Measurements from ENCODE around the gene SPINT4.
"Not testable (repeated sequence)": the region's sequence is repeated elsewhere in the genome, so short reads cannot be mapped to it uniquely, and the experiment has no call there.

SPINT4 gene

GRCh38 chr20:45722047-45722446, at the start of gene SPINT4:
TSS of gene SPINT4 (plus strand) at chr20:45722347. CDS start at chr20:45722368, 21 bp downstream.
- DNase-seq (ENCODE audit: low spot score), result no peak

- DNase-seq (ENCODE audit: low spot score), result no peak
Observed at GRCh38 chr20:45672765-45673164, 49.4 kb upstream of the SPINT4 start.

- DNase-seq (ENCODE audit: low spot score), result no peak
Observed at GRCh38 chr20:45679650-45680049, 42.5 kb upstream of the SPINT4 start.

- DNase-seq (ENCODE audit: low spot score), result no peak
Observed at GRCh38 chr20:45685896-45686295, 36.3 kb upstream of the SPINT4 start.

GRCh38 chr20:45693346-45693745, 28.8 kb upstream of the SPINT4 start:
- not testable (repeated sequence) for DNase-seq (ENCODE audit: low spot score)

- no peak for DNase-seq (ENCODE audit: low spot score)
Observed at GRCh38 chr20:45695496-45695895, 26.7 kb upstream of the SPINT4 start.

GRCh38 chr20:45701104-45701503, 21.0 kb upstream of the SPINT4 start:
- DNase-seq (ENCODE audit: low spot score), result no peak

- DNase-seq (ENCODE audit: low spot score), result no peak
Observed at GRCh38 chr20:45701873-45702272, 20.3 kb upstream of the SPINT4 start, which contains the start of gene WFDC13. TSS of gene WFDC13 (plus strand) at chr20:45702038. CDS start at chr20:45702124, 86 bp downstream.

GRCh38 chr20:45704969-45705637, 17.0 kb upstream of the SPINT4 start, which contains the start of gene WFDC10B:
TSS of gene WFDC10B (minus strand) at chr20:45705019. CDS start at chr20:45685992, 19,027 bp downstream.
- no peak for DNase-seq (ENCODE audit: low spot score)

- DNase-seq (ENCODE audit: low spot score), result not testable (repeated sequence)
Observed at GRCh38 chr20:45716141-45716688, 5.9 kb upstream of the SPINT4 start.

GRCh38 chr20:45725134-45725533, 3.0 kb downstream of the SPINT4 start:
- DNase-seq (ENCODE audit: low spot score), result no peak

GRCh38 chr20:45727044-45727443, 4.9 kb downstream of the SPINT4 start:
- DNase-seq (ENCODE audit: low spot score), result no peak

- no peak for DNase-seq (ENCODE audit: low spot score)
Observed at GRCh38 chr20:45732199-45732598, 10.1 kb downstream of the SPINT4 start.

- DNase-seq (ENCODE audit: low spot score), result no peak
Observed at GRCh38 chr20:45735552-45735951, 13.4 kb downstream of the SPINT4 start.

- no peak for DNase-seq (ENCODE audit: low spot score)
Observed at GRCh38 chr20:45735988-45736387, 13.8 kb downstream of the SPINT4 start.

GRCh38 chr20:45742596-45742995, 20.4 kb downstream of the SPINT4 start:
- DNase-seq (ENCODE audit: low spot score), result no peak

- DNase-seq (ENCODE audit: low spot score), result no peak
Observed at GRCh38 chr20:45745015-45745414, 22.9 kb downstream of the SPINT4 start.

- no peak for DNase-seq (ENCODE audit: low spot score)
Observed at GRCh38 chr20:45751721-45752120, 29.6 kb downstream of the SPINT4 start.

GRCh38 chr20:45752746-45753145, 30.6 kb downstream of the SPINT4 start:
- no peak for DNase-seq (ENCODE audit: low spot score)

GRCh38 chr20:45758096-45758495, 35.9 kb downstream of the SPINT4 start:
- no peak for DNase-seq (ENCODE audit: low spot score)

- not testable (repeated sequence) for DNase-seq (ENCODE audit: low spot score)
Observed at GRCh38 chr20:45759921-45760320, 37.8 kb downstream of the SPINT4 start.

- not testable (repeated sequence) for DNase-seq (ENCODE audit: low spot score)
Observed at GRCh38 chr20:45761966-45762365, 39.8 kb downstream of the SPINT4 start.

GRCh38 chr20:45764618-45765282, 42.6 kb downstream of the SPINT4 start:
- not testable (repeated sequence) for DNase-seq (ENCODE audit: low spot score)

Data from NAMALWA (cell line).